Progenitor cell of endocrine pancreas (in vitro differentiated cells): ENCODE data around the gene LURAP1L. TPM values are rescaled to one million over a fixed set of nuclear protein-coding genes. Genes with fewer than 3 reads are reported as not detected.

Experiments
- DNase-seq: peaks from one replicate; pipeline ENCODE4 v3.0.0; 2021; ENCODE audit warnings: low spot score; ENCODE audit not compliant: unreplicated experiment
- H3K27ac Mint-ChIP-seq: 2 replicates; pipeline ENCODE4 v1.8.0; 2021; ENCODE audit warnings: mild to moderate bottlenecking, moderate library complexity, mixed read lengths
- H3K27me3 Mint-ChIP-seq: 2 replicates; pipeline ENCODE4 v1.8.0; 2021; ENCODE audit warnings: mixed read lengths
- H3K36me3 Mint-ChIP-seq: 2 replicates; pipeline ENCODE4 v1.8.0; 2022; ENCODE audit warnings: mixed read lengths; ENCODE audit not compliant: insufficient read depth
- H3K4me1 Mint-ChIP-seq: 2 replicates; pipeline ENCODE4 v1.8.0; 2021; ENCODE audit warnings: low read depth, mixed read lengths
- H3K4me3 Mint-ChIP-seq: 2 replicates; pipeline ENCODE4 v1.8.0; 2021; ENCODE audit warnings: low read depth, mild to moderate bottlenecking, moderate library complexity, mixed read lengths
- H3K9me3 Mint-ChIP-seq: 2 replicates; pipeline ENCODE4 v1.8.0; 2021; ENCODE audit warnings: low read depth, mixed read lengths
- total RNA-seq: library from RNA; stranded (reverse); gene quantifications from 2 replicates; pipeline ENCODE4 v1.2.1, GENCODE V29; 2021
- TF ChIP-seq, protein P1 (sequence below): fragments of 200-600 bp; sonication (generic); IDR thresholded peaks from one replicate; pipeline ENCODE4 v1.5.0; 2021; ENCODE audit warnings: antibody characterized with exemption, mild to moderate bottlenecking; ENCODE audit not compliant: unreplicated experiment

Gene LURAP1L
- total RNA-seq, 1 donor from 2014 or later: 11.4 TPM

DNA sequence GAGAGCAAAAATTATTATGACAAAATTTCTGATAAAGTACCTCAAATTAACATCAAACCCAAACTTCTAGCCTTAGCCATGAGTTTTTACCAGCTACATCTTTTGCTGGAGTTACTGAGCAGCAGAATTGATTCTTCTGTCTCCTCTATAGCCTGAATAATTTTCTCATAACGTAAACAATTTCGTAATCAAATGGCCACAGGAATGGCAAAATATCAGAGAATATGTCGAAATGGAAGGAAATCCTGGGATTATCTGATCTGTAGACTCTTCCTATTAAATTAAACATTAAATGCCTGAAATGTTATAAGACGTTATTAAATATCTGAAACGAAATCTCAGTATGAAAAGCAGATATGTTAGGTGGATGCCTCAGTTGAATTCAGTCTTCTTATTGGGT lies 41.1 kb downstream of the LURAP1L start:
- peaks cover 4% of the 10 kb centered on the region for H3K9me3 Mint-ChIP-seq
- peaks cover 50% of the 10 kb centered on the region for H3K4me1 Mint-ChIP-seq
- no peak for DNase-seq
- H3K27ac Mint-ChIP-seq: no peak overlapping the region
- no peaks in the 10 kb centered on the region for H3K27me3 Mint-ChIP-seq
- TF ChIP-seq, protein P1, sequence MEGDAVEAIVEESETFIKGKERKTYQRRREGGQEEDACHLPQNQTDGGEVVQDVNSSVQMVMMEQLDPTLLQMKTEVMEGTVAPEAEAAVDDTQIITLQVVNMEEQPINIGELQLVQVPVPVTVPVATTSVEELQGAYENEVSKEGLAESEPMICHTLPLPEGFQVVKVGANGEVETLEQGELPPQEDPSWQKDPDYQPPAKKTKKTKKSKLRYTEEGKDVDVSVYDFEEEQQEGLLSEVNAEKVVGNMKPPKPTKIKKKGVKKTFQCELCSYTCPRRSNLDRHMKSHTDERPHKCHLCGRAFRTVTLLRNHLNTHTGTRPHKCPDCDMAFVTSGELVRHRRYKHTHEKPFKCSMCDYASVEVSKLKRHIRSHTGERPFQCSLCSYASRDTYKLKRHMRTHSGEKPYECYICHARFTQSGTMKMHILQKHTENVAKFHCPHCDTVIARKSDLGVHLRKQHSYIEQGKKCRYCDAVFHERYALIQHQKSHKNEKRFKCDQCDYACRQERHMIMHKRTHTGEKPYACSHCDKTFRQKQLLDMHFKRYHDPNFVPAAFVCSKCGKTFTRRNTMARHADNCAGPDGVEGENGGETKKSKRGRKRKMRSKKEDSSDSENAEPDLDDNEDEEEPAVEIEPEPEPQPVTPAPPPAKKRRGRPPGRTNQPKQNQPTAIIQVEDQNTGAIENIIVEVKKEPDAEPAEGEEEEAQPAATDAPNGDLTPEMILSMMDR: no peak
- H3K36me3 Mint-ChIP-seq: peaks cover 1% of the 10 kb centered on the region
- no peak overlapping the region for H3K4me3 Mint-ChIP-seq

DNA sequence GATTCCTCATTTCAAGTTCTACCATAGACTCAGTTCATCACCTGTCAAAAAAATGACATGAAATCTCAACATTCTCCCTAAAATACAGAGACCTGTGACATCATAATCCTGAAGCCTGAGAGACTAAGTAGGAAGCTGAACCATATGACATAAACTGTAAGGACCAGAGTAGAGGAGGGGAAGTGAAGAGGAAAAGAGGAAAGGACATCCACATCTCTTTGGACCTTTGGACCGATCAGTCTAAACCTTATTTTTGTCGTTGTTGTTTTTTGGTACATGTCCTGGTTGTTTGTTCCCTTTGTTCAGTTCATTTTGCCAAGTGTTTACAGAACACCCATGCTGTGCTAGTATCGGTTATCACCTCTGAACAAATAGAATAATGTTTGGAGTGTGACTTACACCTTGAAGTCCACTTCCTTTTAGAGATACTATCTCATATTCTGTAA lies 41.9 kb downstream of the LURAP1L start:
- Mint-ChIP-seq H3K27ac (peak overlapping the region; percentile 69), H3K36me3 (peaks cover 2% of the 10 kb centered on the region), H3K27me3 (no peaks in the 10 kb centered on the region), H3K4me1 (peaks cover 50% of the 10 kb centered on the region), H3K4me3 (no peak overlapping the region), H3K9me3 (peaks cover 4% of the 10 kb centered on the region)
- DNase-seq: no peak
- TF ChIP-seq, protein P1: no peak

DNA sequence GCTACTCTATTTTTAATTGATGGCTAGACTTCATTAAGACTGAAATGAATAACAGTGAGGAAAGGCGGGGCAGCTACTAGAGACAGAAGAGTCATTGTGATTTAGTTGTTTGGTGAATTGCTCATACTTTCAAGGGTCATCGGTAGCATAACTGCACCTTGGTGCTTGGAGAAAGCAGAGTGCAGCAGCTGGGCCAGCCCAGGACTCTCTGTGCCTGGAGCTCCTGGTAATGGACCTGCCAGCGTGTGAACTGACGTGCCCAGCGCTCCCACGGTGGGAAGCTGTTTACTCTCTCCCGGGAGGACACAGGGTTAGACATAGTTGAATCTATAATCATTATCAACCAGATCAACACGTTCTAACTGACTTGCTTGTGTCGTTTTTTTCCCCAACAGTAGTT lies 42.9 kb downstream of the LURAP1L start:
- TF ChIP-seq, protein P1: no peak
- H3K27me3 Mint-ChIP-seq: no peaks in the 10 kb centered on the region
- peak overlapping the region; percentile 95 for H3K27ac Mint-ChIP-seq
- H3K36me3 Mint-ChIP-seq: peaks cover 2% of the 10 kb centered on the region
- peak overlapping the region; percentile 43 for H3K4me3 Mint-ChIP-seq
- peaks cover 45% of the 10 kb centered on the region for H3K4me1 Mint-ChIP-seq
- no peak for DNase-seq
- H3K9me3 Mint-ChIP-seq: peaks cover 4% of the 10 kb centered on the region

DNA sequence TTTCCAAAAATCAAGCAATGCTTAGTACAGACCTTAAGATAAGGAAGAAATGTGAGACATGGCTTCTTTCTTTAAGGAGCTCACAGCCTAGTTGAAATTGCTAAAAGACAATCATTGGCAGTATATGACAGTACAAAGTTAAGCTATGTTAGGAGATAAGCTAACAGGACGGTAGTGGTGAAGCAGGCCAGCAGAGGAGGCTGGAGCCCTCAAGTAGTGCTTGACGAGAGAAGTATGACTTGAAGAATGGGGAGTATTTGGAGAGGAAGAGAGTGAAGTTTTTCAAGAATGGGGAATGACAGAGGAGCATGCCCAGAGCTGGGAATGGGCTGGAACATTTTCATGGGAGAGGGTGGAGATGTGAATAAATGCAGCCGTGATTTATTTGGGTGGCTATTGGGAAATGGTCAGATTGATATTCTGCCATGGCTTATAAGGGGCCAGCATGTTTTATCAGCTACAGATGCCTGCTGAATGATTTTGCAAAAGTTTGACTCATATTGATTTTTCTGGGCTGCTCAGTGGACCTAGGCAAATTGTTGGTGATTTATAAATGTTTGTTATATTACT lies 43.7 kb downstream of the LURAP1L start:
- Mint-ChIP-seq H3K27ac (peak overlapping the region; percentile 85), H3K4me3 (peak overlapping the region; percentile 20), H3K9me3 (peaks cover 4% of the 10 kb centered on the region), H3K27me3 (no peaks in the 10 kb centered on the region), H3K36me3 (peaks cover 2% of the 10 kb centered on the region), H3K4me1 (peaks cover 45% of the 10 kb centered on the region)
- TF ChIP-seq, protein P1: no peak
- DNase-seq: no peak

DNA sequence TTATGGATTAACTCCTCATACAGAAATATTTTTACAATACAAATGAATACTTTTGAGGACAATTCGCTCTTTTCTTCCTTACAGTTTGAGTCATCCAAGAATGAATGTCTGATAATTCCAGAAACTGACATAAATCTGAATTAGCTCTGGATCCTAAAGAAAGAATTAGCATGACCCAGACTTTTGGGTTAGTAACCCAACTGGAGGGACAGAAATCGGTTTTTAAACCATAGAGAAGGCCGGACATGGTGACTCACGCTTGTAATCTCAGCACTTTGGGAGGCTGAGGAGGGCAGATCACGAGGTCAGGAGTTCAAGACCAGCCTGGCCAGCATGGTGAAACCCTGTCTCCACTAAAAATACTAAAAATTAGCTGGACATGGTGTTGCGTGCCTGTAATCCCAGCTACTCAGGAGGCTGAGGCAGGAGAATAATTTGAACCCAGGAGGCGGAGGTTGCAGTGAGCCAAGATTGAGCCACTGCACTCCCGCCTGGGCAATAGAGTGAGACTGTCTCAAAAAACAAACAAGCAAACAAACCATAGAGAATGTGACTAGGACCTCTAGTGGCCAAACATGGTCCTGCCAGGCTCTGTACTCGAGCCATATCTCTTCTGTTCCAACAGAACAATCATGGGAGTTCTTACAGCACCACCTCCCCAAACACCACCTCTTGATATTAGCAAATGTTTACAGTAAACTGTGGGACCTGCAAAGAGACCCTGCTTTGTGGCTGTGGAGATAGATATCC lies 44.8 kb downstream of the LURAP1L start:
- TF ChIP-seq, protein P1: peak; percentile 39
- Mint-ChIP-seq H3K27me3 (no peaks in the 10 kb centered on the region), H3K36me3 (peaks cover 4% of the 10 kb centered on the region), H3K27ac (no peak overlapping the region), H3K4me1 (peaks cover 38% of the 10 kb centered on the region), H3K9me3 (peaks cover 4% of the 10 kb centered on the region), H3K4me3 (no peak overlapping the region)
- DNase-seq: no peak
